Measurements from ENCODE around the gene LPIN1.

The LPIN1 gene

DNA sequence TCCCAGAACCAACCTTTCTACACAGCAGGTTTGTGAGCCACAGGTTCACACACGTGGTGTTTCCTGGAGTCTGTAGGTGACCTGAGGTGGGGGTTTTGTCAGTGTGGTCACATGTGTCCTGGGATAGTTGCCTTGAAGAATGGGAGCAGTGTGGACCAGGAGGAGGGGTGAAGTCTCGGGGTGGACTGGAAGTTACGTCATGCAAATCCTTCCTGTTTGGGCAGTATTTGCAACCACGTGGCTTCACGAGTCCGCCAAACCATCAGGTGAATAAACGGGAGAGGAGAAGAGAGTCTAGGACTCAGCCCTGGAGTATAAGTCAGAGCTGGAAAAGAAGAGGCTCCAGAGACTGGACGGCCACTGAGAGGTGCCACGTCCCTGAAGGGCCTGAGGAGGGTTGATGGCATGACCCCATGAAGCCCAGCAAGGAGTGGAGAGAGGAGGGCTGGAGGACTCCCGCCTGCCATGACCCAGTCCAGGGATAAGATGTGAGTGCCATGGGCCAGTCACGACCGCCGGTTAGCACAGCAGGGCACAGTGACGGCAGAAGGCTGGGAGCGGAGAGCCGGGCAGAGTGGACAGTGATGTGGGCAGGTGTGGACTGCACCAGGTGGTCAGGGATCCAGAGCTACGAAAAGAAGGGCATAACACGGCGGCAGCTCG is 16.5 kb downstream of the LPIN1 start:
- DNase-seq (ENCODE audit: low read depth): no peak

DNA sequence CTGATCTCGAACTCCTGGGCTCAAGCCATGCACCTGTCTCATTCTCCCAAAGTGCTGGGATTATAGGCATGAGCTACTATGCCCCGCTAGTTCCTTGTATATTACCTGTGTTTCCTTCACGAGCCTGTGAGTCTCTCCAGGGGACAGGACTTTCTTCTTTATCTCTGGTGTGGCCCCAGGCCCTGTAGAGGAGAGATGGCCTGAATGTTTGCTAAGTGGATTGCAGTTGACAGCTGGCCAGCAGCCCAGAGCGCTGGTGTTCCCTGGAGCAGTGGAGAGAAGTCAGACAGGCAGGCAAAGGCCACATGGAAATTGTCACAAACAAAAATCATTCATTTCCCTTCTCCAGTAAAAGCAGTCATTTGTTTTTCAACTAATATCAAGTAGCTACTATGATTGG is 17.9 kb downstream of the LPIN1 start:
- no peak for DNase-seq (ENCODE audit: low read depth)

GRCh38 chr2:11764920-11765319 is 18.5 kb downstream of the LPIN1 start:
- no peak for DNase-seq (ENCODE audit: low read depth)

DNA sequence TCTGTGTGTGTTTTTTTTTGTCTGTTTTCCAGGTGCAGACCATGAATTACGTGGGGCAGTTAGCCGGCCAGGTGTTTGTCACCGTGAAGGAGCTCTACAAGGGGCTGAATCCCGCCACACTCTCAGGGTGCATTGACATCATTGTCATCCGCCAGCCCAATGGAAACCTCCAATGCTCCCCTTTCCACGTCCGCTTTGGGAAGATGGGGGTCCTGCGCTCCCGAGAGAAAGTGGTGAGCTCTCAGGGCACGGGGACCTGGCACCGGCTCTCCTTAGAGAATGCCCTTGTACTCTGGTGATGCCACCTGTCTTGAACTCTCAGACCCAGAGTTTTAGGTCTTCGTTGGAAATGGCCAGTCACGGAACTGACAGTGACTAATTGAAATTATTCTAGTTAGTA is 19.1 kb downstream of the LPIN1 start:
- DNase-seq (ENCODE audit: low read depth): no peak

- no peak for DNase-seq (ENCODE audit: low read depth)
Measured at GRCh38 chr2:11766016-11766415, 19.6 kb downstream of the LPIN1 start.

- DNase-seq (ENCODE audit: low read depth): no peak
Measured at GRCh38 chr2:11767779-11768178, 21.3 kb downstream of the LPIN1 start.

GRCh38 chr2:11768946-11769345 is 22.5 kb downstream of the LPIN1 start:
- no peak for DNase-seq (ENCODE audit: low read depth)

GRCh38 chr2:11769516-11769915 is 23.1 kb downstream of the LPIN1 start:
- DNase-seq (ENCODE audit: low read depth): no peak

GRCh38 chr2:11770531-11771188 is 24.2 kb downstream of the LPIN1 start:
- no peak for DNase-seq (ENCODE audit: low read depth)

DNA sequence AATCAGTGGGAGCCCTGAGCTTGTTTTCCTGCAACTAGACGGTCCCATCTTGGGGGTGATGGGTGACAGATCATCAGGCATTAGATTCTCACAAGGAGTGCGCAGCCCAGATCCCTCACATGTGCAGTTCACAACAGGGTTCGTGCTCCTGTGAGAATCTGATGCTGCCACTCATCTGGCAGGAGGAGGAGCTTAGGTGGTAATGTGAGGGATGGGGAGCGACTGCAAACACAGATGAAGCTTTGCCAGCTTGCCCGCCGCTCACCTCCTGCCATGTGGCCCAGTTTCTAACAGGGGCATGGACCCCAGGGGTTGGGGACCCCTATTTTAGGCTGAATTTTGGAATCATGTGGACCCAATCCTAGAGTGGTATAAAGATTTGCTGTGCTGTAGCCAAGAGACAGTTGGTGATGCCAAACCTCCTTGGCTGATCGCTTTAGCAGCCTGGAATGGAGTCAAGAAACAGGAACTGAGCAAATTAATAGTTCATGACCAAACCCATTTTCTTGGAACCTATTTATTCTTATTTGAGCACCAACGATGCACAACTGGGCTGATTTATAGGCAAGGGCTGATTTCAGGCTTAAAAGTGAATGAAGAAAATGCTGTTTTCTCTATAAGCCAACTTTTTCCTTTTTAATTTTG is 25.7 kb downstream of the LPIN1 start:
- no peak for DNase-seq (ENCODE audit: low read depth)

DNA sequence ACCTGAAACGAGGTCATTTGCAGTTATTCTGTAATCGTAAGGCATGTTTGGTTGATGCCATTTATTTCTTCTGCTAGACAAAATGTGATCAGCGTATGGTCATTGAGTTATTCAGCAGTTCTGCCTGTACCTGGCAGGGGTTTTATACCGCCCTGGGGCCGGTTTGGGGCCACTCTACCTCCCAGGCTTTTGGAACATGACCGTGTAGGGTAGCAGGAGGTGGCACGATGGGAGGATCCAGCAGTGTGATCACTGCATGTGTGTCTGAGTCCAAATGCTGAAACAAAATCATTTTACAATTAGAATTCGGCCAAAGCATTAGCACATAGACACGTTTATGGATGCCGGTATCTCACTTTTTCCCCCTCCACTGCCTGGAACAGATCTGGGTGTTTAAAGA is 26.7 kb downstream of the LPIN1 start:
- DNase-seq (ENCODE audit: low read depth): no peak

- no peak for DNase-seq (ENCODE audit: low read depth)
Measured at GRCh38 chr2:11773747-11774525, 27.5 kb downstream of the LPIN1 start.

- DNase-seq (ENCODE audit: low read depth): no peak
Measured at GRCh38 chr2:11774600-11774999, 28.2 kb downstream of the LPIN1 start.

GRCh38 chr2:11775384-11775783 is 29.0 kb downstream of the LPIN1 start:
- no peak for DNase-seq (ENCODE audit: low read depth)

DNA sequence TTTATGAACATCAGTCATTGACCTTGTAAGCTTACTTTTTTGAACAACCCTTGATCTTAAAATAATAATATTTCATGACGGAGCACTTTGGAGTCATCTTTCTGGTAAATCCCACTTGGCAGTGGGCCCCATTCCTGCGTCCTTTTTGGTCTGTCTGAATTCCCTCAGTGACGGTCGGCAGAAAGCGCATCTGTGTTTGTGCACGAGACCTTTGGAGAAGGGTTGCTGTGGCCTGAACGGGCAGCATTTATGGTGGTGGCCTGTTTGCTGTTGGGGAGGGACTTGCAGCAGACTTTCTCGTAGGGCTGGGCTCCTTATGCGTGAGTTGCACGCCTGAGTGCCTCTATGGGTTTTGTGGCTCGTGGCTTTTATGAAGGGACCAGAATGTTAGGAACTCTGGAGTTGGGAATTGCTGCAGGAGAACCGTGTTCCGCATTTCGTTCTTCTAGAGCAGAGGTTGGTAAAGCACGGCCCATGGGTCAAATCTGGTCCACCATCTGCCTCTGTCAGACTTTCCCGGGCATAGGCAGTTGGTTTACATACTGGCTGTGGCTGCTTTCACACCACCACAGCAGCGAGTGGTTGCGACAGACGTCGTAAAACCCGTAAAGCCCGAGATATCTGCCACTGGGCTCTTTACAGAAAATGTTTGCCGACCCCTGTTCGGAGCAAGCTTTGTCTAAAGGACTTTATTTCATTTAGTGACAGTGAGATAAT is 30.8 kb downstream of the LPIN1 start:
- no peak for DNase-seq (ENCODE audit: low read depth)

DNA sequence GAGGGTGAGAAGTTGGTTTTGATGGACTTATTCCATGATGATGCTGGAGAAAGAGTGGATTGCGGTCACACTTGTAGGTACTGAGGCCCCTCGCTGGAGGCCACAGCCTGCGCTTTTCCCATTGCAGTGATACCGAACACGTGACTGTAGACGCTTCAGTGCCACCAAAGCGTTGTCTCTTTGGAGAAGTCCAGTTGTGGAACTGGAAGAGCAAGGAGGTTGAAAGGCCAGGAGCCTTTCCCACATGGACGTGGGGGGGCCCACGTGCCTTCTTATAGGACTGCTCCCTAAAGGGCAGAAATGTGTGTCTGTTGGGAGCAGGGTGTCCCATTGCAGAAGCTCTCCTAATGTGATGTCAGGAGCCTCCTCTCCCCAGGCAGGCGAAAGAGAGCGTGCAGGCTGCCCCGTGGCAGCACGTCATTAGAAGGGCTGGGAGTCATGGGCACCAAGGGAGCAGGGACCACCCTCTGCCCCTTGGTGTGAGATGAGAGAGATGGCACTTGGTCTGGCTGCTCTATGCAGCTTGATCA is 31.5 kb downstream of the LPIN1 start:
- DNase-seq (ENCODE audit: low read depth): no peak

DNA sequence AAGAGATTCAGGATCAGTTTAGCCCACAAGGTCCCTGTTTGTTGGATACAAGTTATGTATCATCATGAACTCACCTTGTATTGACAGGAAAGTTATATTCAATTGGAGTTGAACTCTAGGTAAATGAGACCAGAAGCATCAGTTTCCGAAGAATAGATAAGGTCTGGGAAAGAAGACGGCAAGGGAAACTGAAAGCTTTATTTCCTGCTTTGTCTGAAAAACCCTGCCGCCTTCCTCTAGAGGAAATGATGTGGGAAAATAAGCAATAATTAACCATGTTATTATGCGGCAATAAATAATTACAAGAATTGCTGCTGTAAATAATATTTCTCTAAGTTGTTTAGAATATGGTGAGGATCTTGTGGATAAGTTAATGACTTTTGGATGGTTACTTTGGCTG is 32.0 kb downstream of the LPIN1 start:
- no peak for DNase-seq (ENCODE audit: low read depth)

GRCh38 chr2:11778923-11779757 is 32.7 kb downstream of the LPIN1 start:
- peak; percentile 82 for DNase-seq (ENCODE audit: low read depth)

DNA sequence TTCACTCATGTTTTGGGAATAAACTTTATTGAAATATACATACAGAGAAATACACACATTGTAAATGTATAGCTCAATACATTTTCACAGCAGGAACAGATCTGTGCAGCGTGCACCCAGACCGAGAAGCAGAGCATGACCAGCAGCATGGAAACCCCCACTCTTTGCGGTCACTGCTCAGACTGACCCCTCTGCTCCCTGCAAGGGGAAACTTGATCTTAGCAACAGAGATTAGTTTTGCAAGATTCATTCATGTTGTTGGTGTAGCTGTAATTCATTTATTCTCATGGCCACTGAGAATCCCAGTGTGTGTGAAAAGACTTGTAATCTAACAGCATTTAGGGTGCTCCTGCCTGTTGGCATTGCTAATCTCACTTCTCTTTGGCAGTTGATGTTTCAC is 35.2 kb downstream of the LPIN1 start:
- DNase-seq (ENCODE audit: low read depth): no peak

- no peak for DNase-seq (ENCODE audit: low read depth)
Measured at GRCh38 chr2:11784280-11784679, 37.8 kb downstream of the LPIN1 start.

Data from stimulated activated CD8-positive, alpha-beta memory T cell treated with anti-CD3 and anti-CD28 coated beads, Interleukin-7, amount 100 ng/mL, for 24 hours (primary cell).